Activated CD4-positive, alpha-beta T cell treated with anti-CD3 and anti-CD28 coated beads, Interleukin-2, amount 50 U/mL, for 24 hours (primary cell): ENCODE measurements around the gene ARHGAP12.
A peak's percentile ranks its signal among the peaks of the same experiment; 100 is the strongest.

Experiments
- DNase-seq, 2 donors: peaks; one replicate each; pipeline ENCODE4 v3.0.0-alpha.2; 2020; ENCODE audit warnings: low read depth in 1 of 2, low spot score in 1 of 2

Gene ARHGAP12

DNA sequence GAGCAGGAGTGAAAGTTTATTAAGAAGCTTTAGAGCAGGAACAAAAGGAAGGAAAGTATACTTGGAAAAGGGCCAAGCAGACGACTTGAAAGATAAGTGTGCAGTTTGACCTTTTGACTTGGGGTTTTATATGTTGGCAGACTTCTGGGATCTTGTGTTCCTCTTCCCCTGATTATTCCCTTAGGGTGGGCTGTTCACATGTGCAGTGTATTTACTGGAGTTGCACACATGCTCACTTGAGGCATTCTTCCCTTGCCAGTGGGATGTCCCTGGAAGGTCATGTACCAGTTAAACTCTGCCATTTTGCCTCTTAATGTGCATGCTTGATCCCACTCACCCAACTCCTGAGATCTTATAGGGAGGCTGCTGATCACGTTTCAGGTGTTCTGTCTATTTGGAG, 23.4 kb upstream of the ARHGAP12 start:
- DNase-seq = no peak

DNA sequence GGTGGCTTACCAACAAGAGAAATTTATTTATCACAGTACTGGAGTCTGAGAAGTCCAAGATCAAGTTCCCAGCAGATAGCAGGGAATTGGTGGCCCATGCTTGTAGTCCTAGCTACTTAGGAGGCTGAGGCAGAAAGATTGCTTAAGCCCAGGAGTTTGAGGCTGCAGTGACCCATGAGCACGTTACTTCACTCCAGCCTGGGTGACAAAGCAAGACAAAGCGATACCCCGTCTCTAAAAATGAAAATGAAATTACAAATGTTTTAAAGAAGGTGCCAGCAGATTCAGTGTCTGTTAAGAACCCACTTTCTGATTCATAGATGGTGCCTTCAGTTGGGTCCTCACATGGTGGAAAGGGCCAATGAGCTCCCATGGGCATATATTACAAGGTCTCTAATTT, 20.6 kb upstream of the ARHGAP12 start:
- DNase-seq = no peak

DNA sequence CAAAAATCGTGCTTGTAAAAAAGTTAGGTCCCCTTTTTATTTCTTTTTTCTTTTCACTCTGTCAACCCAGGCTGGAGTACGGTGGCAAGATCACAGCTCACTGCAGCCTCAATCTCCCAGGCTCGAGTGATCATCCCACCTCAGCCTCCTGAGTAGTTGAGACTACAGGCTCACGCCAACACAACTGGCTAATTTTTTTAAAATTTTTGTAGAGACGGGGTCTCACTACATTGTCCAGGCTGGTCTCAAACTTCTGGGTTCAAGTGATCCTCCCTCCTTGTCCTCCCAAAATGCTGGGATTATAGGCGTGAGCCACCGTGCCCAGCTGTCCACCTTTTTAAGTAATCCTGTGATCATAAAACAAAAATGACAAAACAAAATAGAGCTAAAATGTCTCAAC, 19.4 kb upstream of the ARHGAP12 start:
- DNase-seq = no peak

DNA sequence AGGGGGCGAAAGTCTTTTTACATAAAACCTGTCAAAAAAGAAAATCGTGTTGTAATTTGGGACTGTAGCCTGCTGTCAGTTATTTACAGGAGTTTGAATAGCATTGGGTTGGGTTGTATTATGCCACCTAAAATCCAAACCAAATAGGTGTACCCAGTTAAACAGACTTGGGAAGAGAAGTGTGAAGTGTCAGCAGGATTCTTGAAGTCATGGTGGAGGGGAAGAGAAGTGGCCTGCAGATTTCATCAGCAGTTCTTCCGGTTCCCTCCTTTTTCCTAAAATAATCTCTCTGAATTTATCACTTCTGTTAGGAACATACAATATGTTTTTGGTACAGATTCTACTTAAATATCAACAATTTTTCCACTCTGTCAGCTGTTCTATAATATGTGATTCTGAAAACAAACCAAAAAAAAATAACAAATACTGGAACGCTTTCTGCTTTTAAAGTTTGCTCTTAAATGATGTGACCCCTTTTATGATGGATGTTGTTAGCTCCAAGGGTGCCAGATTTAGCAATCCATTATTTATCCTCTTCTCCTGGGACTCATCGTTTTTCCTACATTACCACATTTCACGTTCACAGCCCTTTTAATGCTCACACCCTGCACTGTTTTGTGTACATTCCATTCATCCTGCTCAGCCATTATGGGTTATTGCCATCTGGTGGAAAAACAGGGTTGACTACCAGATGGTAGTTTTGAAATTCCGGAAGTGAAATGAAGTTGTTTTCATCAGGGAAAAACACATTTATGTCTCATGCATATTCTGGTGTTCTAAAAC, 18.7 kb upstream of the ARHGAP12 start:
- no peak for DNase-seq

DNA sequence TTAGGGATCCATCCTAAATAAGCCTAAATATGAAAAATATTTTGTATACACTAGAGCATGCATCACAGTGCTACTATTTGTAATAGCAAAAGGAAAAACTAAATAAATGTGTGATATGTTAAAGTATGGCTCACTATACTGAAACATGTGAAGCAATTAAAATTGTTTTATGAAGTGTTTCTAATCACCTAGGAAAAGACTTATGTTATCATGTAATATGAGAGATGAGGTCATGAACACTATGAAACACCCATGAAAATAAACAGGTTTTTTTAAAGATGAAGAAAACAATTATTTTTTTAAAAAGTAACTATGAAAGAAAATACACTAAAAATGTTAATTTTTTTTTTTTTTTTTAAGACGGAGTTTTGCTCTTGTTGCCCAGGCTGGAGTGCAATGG, 16.8 kb upstream of the ARHGAP12 start:
- DNase-seq = no peak

DNA sequence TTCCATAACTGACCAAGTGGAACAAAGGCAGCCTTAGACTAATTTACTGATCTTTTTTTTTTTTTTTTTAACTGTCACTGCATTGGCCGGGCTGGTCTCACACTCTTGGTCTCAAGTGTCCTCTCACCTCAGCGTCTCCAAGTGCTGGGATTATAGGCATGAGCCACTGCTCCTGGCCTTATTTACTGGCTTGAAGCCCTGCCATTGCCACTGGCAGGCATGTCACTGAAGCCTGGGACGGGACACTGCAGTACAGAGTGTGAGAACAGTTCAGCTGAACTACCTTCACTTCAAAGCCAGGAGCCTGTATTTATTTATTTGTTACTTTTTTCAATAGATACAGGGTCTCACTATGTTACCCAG, 15.4 kb upstream of the ARHGAP12 start:
- no peak for DNase-seq

DNA sequence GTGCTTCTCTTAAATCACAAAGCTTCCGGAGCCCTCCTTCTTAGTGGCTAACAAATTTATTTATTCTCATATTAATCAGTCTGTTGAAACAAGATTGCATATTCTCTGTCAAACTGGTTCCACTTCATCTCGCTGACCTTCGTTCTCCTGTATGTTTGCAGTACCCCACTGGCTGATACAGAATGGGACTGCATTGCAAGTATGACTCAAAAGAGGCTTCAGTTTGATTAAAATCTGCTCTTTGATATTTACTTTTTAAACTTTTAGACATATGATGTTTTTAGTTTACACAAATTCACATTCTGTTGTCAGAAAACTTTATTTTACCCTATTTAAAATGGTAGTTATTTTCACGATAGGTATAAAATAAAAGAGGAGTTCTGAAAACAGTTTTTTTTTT, 14.3 kb upstream of the ARHGAP12 start:
- no peak for DNase-seq

DNA sequence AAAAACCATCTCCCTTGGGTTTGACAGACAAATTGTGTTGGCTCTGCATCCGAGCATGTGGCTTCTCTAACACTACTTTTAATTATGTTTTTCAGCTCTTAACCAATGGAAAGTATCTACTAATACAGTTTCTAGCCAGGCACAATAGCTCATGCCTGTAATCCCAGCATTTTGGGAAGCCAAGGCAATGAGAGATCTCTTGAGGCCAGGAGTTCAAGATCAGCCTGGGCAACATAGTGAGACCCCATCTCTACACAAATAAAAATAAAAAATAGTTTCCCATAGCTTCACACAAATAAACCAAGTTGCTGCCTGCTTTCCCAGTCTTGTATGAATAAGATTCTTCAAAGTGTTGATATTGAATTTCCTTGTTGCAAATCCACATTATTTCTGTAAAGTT, 13.8 kb upstream of the ARHGAP12 start:
- DNase-seq = no peak

DNA sequence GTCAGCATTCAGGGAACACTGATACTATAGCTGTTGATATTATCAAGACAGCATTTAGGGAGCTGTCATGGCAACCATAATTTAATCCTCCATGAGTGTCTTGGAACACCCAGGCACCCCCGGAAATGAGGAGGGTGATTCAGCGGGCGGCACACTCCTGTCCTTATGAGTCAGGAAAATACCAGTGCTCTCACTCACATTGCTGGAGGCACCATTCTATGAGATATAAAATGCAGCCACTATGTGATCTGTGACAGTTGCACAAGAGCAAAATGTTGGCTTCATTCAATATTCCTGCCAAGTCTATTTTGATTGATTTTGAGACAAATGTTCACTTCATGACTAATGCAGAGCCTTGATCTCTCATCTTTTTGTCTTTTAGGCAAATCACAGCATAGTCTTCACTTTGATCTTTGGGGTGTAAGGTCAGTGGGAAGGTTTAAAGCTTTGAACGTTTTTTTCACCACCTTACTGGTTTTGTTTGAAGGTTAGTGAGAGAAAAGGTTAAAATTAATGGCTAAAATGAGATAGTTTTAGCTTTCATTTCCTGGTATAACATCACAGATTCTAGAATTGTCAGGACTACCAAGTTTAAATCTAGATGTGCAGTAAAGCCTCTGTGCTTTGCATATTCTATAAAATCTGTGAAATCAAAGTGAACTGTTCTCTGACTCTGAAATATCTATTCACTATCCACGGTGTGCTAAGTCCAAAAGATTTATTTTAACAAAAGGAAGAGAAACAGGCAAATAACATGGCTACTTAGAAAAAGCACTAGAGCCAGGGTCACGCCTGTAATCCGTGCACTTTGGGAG, 12.4 kb upstream of the ARHGAP12 start:
- no peak for DNase-seq

DNA sequence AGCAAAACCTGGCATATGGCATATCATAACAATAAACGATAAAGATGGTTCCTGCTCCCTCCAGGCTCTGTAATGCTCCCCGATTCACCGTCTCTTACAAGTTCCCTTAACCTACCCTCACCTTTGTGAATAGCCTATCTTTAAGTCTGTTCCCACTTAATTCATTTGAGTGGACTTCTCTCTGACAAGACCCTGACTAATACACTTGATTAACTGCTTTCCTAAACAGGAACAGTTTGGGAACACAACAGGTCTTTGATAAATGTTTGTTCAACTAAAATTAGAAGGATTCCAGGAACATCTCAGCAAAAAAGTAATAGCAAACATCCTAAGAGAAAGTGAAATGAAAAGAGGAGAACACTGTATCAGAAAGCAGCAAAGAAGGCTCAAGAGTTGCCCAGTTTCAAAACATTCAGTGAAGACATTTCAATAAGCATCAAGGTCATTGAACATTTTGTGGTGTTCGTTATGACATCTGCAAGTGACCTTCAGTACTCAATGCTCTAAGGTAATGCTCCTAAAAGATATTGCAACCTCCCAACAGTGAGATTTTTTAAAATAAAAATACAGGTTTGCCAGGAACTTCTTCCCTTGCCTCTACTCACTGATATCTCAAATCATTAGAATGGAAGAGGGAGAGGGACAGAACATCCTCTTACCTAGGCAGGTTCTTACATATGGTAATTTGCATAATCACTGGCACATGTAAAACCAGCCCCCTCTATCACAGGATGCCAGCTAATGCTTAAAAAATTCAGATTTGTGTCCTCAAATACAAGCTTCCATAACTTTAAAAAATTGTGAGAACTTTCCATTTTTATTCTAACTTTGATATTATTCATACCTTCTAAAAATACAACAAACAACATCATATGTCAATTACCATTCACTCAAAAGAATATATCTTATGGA, 11.4 kb upstream of the ARHGAP12 start:
- DNase-seq = no peak

DNA sequence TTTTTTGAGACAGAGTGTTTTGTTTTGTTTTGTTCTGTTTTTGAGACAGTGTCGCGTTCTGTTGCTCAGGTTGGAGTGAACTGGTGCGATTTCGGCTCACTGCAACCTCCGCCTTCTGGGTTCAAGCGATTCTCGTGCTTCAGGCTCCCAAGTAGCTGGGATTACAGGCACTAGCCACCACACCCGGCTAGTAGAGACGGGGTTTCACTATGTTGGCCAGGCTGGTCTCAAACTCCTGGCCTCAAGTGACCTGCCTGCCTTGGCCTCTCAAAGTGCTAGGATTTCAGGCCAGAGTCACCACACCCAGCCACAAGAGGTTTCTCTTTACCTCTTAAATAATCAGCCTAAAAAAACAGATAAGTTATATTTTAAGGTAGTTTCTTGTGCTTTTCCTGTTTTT, 8.7 kb upstream of the ARHGAP12 start:
- DNase-seq = no peak

DNA sequence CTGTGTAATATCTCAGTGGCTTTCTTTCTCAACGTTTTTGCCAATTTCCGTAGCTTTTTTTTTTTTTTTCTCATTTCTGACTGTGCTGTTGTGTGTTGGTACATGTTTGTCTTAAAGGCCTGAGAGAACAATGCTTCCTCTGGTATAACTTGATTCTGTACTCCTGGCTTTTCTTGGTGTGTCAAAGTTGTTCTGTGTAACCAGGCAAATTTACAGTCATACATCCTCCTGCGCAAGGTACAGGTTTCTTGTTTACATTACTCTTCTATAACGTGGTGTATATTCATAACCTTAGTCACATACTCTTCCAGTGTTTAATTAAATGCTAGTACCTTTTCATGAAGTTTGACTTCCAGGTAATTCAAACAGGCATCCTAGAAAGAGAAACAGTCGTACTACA, 8.3 kb upstream of the ARHGAP12 start:
- no peak for DNase-seq

DNA sequence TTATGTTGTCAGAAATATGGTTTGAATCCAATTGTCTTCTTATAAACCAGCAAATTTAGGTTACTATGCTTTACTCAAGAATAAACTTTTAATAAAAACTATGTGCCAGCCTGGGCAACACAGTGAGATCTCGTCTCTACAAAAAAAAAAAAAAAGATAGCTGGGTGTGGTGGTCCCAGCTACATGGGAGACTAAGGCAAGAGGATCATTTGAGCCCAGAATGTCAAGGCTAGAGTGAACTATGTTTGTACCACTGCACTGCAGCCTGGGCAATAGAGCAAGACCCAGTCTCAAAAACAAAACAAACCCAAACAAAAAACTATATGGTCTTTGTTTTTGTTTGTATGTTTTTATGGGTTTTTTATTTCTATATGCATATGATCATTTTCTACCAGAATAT, 7.5 kb upstream of the ARHGAP12 start:
- no peak for DNase-seq

DNA sequence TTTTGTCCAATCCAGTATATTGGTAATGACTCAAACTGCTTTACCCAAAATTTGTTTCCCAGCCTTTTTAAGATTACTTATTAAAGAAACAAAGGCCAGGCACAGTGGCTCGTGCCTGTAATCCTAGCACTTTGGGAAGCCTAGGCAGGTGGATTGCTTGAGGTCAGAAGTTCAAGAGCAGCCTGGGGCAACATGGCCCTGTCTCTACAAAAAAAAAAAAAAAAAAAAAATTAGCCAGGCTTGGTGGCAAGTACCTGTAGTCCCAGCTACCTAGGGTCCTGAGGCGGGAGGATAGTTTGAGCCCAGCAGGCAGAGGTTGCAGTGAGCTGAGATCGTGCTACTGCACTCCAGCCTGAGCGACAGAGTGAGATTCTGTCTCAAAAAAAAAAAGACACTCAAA, 7.0 kb upstream of the ARHGAP12 start:
- no peak for DNase-seq

DNA sequence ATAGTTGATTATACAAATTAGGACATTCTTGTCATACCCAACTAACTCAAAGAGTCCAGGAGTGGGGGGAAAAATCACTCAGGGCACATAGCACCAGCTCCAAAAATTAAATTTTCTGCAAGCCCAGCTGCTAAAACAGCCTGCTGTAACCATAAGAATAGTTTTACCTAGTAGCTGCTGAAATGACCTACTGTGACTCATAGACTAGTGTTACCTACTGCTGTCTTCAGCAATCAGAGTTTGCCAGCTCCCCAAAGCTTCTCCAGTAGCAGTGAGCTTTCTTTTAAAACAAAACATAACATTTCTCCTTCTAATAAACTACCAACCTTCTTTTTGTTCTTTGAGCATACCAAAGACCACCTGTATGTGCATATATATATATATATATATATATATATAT, 4.2 kb upstream of the ARHGAP12 start:
- no peak for DNase-seq

DNA sequence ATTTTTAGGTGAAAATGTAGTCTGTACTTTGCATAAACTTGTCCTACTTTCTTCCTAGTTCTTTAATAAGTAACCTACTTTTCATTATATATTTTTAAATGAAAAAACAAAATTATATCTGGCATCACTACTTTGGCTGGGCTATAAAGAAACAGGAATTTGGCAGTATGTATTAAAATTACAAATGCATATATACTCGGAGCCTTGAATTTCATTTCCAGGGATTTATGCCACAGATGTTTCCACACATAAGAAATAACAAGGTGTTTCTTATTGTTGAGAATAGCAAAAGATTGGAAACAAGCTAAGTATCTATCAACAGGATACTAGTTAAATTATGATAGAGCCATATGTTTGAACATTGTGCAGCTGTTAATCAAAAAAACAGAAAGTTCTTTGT, 2.2 kb upstream of the ARHGAP12 start:
- DNase-seq = no peak

DNA sequence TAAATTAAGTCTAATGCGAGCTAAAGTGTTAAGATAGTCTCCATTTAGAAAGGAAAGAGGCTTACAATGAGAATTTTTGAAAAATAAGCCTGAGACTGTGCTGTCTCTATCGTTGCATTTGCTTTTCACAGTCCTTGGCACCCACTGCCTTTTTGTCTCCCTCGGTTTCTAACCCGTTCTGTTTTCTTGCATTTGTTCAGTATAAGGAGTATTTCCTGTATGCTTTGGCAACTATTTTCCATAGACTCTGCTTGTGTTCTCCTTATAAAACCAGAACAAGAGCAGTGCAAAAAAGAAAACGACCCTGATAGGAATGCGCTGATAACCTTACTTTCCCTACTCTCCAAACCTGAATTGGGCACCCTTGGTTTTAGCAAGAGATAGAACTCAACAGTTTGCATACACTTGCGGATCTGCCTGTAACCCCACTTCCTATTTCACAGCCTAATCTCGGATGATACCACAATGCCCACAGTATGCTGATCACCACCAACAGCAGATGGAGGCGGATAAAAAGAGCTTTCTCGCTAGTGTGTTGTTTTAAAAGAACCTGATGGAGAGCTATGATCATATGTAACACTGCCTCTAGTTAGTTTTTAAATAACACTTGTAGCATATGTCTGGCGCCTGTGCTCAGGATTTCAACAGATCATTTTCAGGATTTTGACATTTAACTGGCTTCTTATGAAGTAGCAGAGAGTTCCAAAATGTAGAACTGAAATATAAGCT, 1.6 kb upstream of the ARHGAP12 start:
- peak in 1 of 2 donors; percentile 4 for DNase-seq

DNA sequence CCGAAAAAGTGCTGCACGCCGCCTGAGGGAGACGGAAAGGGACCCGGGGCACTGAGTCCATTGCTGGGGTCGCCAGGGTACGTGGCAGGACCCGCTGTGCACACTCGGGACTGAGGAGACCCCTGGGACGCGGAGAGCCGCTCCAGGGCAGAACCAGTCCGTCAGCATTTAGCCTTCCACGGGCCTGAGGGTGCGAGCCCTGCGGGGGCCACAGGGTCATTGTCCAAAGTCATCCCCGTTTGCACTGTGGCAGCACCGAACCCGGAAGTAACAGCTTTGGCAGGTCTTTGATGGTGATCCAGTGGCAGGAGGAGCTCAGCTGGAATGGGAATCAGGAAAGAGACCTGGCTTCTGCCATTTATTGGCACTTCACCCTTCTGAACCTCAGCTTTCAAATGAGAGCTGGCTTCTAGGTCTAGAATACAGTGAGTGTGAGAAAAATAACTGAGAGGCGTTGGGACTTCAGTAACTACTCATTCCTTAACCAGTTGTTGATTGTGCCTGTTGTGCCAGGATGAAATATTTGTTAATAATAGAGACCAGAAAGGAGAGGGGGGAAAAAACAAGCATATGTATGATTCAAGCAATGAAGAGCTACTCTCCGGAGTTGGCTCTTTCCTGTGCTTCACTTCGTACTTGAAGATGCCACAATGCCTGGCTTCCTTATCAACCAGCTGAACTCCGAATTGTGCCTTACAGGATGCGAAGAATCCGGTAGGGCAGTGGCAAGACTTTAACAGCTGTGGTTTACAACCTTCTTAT, 811 bp upstream of the ARHGAP12 start:
- DNase-seq = peak in 1 of 2 donors; percentile 6

DNA sequence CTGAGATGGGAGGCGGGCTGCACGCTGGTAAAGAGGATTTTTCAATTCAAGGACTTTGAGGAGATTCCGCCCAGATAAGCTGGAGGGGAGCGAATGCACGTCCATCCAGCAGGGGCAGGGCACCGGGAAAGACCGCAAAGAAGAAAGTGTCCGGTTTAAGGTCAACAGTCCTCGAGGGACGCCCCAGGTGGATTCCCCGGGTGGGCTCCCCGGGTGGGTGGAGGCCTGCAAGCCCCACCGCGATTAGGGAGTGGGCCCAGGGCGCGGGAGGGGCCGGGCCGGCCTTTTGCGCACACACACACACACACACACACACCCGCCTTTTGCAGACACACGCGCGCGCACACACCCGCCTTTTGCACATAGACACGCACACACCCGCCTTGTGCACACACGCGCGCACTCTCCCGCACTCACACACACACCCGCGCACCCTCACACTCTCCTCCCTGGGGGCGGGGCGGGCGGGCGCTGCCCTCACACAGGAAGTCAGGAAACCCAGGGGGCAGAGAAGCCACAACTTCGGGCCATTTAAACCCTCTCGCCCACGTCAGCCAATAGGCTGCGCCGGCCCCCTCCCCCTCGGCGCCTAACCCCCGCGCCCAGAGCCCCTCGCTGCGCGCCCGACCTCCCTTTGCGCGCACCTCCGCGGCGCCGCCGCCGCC, 615 bp downstream of the ARHGAP12 start:
- peak; percentile 16 to 26 for DNase-seq

DNA sequence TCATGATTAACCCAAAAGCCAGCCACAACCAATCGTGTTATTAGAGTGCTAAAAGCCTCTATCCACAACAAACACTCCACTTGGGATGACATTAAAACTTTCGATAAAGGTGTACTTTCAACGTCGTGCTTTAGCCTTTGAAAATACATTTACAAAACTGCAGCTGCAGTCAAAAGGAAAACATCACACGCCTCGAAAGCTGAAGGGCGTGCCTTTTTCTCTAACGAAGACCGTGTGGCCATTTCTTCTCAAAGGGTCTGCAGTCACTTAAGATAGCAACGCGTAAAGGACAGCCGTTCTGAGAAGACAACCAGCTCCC, 1.1 kb downstream of the ARHGAP12 start:
- DNase-seq = peak in 1 of 2 donors; percentile 3
